Measurements from ENCODE around the gene SLC13A3.

The SLC13A3 gene

DNA sequence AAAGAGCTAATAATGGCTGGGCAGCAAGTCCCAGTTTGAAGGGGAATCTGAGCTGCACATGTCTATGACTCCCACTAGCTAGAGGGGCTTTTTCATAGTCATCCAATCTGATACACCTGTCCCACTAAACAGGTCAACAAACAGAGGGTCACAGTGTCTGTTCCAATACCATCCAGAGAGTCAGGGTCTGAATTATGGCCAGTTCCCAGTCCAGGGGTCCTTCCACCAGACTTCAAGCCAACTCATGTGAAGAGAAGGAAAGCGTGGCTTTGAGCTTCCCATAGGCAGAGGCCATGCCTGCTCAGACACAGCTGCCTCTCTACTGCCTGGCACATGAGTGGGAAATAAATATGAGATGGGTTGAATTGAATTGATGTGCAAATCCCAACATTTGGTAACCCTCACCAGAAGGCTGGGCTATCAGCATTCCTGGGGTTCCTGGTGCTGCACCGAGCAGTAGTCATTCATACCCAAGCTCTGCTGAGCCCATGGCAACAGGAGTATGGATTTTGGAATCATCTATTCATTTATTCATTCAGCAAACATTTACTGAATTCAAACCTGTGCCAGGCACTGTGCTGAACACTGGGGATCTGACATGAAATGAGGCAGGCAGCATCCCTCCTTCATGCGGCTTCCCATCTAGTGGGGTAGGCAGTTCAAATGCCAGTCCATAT is 20.7 kb upstream of the SLC13A3 start:
- Mint-ChIP-seq H3K27me3 (no peaks in the 10 kb centered on the region), H3K4me1 (ENCODE audit: low read depth) (no peaks in the 10 kb centered on the region), H3K9me3 (peaks cover 17% of the 10 kb centered on the region), H3K27ac (no peak overlapping the region), H3K36me3 (ENCODE audit: low read depth) (peaks cover 11% of the 10 kb centered on the region), H3K4me3 (no peak overlapping the region)
- no peak for DNase-seq

DNA sequence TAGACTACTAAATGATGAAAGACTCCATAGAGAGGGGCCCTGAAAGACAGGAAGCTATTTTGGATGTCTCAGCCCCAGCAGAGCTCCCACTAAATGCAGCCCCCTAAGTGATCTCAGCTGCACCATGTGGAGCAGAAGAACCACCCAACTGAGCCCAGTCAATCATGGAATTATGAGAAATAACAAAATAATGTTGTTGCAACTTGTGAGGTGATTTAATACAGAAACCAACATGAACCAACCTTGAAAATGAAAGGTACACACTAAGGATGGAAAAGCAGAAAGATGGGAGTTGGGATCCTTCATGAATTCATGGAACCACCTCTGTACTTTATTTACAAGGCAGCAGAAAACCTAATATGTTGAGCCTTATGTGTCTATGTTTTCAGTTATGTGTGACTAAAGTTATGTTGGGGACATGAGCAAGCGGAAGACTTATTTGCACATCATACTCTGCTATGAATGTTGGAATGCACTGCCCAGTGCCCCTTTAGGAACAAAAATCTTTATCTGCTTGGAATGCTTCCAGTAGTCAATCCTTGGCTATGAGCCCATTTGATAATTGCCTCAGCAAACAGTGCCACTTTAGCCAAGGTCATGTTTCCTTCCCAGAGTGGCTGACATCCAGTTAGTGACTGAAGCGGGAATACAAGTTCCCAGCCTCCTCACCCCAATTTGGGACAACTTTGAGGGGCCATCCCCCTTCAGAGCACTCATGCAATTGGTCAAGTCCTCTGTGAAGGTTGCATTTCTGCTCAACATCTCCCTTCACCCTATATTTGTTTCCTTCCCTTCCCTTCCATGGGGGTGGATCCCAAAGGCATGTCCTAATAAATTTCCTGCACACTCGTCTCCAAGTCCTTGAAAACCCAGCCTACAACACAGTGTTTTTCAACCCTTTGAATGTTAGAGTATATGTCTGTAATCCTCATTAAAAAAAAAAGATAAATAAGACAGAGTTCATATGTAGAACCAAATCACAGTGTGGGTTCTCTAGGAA is 19.6 kb upstream of the SLC13A3 start:
- Mint-ChIP-seq H3K4me1 (ENCODE audit: low read depth) (no peaks in the 10 kb centered on the region), H3K4me3 (no peak overlapping the region), H3K36me3 (ENCODE audit: low read depth) (peaks cover 11% of the 10 kb centered on the region), H3K27ac (no peak overlapping the region), H3K27me3 (no peaks in the 10 kb centered on the region), H3K9me3 (peaks cover 17% of the 10 kb centered on the region)
- DNase-seq: no peak

DNA sequence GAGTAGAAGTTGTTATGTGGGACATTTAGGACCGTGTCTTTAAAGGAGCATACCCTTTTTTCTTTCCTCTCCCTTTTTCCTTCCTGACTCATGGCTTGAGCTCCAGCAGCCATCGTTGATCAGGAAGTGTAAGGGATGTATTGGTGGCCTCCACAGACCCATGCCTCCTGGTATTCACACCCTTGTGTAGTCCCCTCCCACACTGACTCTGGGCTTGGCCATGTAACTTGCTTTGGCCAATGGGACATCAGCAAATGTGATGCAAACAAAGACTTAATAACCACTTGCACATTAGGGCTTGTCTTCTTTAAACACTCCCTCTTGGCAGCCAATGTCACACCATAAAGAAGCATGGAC is 18.9 kb upstream of the SLC13A3 start:
- Mint-ChIP-seq H3K4me3 (no peak overlapping the region), H3K4me1 (ENCODE audit: low read depth) (no peaks in the 10 kb centered on the region), H3K27me3 (no peaks in the 10 kb centered on the region), H3K27ac (no peak overlapping the region), H3K9me3 (peaks cover 17% of the 10 kb centered on the region), H3K36me3 (ENCODE audit: low read depth) (peaks cover 11% of the 10 kb centered on the region)
- no peak for DNase-seq

DNA sequence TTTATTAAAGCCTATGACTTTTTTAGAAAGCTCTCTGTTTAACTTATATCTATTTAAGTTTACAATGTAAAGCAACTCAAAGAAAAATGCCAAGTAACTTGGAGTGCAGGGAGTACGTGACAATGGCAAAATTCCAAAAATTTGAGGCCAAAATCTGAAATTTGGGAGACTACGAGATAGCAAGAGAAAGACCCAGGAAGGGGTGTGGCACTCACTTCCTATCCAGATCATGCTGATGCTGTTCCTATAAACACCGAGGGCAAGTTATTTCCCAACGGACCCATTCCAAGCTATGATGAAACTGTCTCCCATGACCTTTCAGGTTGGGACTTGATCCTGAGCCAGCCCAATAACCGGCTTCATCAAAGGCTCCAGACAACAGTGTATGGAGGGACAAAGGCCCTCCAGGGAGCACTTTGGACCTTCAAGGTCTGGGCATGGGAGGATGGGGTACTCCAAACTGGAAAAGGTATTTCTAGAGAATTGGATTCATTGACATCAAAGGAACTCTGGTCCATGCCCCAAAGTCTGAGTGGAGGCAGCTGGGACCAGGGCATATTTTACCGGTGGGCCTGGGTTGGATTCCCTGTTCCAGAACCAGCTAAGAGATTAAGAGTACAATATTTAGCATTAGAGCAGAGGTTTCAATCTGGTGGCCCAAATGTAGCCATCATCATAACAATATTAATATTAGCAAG is 15.7 kb upstream of the SLC13A3 start:
- DNase-seq: no peak
- peaks cover 11% of the 10 kb centered on the region for H3K36me3 Mint-ChIP-seq (ENCODE audit: low read depth)
- no peak overlapping the region for H3K27ac Mint-ChIP-seq
- H3K4me1 Mint-ChIP-seq (ENCODE audit: low read depth): no peaks in the 10 kb centered on the region
- H3K9me3 Mint-ChIP-seq: peaks cover 17% of the 10 kb centered on the region
- H3K4me3 Mint-ChIP-seq: no peak overlapping the region
- no peaks in the 10 kb centered on the region for H3K27me3 Mint-ChIP-seq

DNA sequence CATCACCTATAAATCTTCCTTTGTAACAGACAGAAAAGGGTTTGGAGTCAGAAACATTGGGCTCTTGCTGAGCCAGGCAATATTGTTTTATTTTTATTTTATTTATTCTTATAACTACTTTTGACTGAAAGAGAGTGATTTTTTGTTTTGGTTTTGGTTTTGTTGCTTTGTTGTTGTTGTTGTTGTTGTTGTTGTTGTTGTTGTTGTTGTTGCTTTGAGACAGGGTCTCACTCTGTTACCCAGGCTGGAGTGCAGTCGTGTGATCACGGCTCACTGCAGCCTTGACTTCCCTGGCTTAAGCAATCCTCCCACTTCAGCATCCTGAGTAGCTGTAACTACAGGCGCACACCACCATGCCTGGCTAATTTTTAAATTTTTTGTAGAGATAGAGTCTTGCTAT is 15.0 kb upstream of the SLC13A3 start:
- no peak overlapping the region for H3K27ac Mint-ChIP-seq
- no peaks in the 10 kb centered on the region for H3K27me3 Mint-ChIP-seq
- DNase-seq: no peak
- H3K36me3 Mint-ChIP-seq (ENCODE audit: low read depth): peaks cover 11% of the 10 kb centered on the region
- H3K4me3 Mint-ChIP-seq: no peak overlapping the region
- no peaks in the 10 kb centered on the region for H3K4me1 Mint-ChIP-seq (ENCODE audit: low read depth)
- peaks cover 15% of the 10 kb centered on the region for H3K9me3 Mint-ChIP-seq

DNA sequence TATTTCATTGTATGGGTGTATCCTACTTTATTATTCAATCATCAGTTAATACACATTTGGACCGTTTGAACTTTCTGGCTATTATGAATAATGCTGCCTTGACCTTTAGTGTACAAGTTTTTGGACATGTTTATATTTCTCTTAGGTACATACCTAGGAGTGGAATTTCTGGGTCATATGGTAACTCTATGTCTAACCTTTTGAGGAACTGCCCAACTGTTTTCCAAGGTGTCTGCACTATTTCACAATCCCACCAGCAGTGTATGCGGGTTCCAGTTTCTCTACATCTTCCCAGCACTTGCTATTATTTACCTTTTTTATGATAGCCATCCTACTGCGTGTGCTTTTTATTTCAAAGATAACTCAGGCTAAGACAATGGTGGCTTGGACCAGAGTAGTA is 14.3 kb upstream of the SLC13A3 start:
- Mint-ChIP-seq H3K27me3 (no peaks in the 10 kb centered on the region), H3K4me3 (no peak overlapping the region), H3K4me1 (ENCODE audit: low read depth) (no peaks in the 10 kb centered on the region), H3K9me3 (peaks cover 17% of the 10 kb centered on the region), H3K27ac (no peak overlapping the region), H3K36me3 (ENCODE audit: low read depth) (peaks cover 7% of the 10 kb centered on the region)
- no peak for DNase-seq

DNA sequence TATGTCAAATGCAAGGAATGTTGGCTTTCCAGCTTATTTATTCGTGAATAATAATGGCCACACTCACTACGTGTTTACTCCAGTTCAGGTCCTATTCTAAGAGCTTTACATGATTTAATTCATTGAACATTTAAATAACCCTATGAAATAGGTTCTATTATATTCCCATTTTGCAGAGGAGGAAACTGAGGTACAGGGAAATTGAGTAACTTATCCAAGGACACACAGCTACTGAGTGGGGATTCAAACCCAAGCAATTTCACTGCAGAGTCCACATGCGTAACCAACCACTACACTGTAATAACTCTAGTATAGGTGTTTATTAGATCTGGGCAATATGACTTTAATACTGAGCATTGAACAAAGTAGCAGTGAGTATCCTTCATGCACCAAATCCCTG is 12.3 kb upstream of the SLC13A3 start:
- no peaks in the 10 kb centered on the region for H3K4me1 Mint-ChIP-seq (ENCODE audit: low read depth)
- H3K9me3 Mint-ChIP-seq: peaks cover 10% of the 10 kb centered on the region
- DNase-seq: no peak
- H3K36me3 Mint-ChIP-seq (ENCODE audit: low read depth): no peaks in the 10 kb centered on the region
- no peaks in the 10 kb centered on the region for H3K27me3 Mint-ChIP-seq
- H3K4me3 Mint-ChIP-seq: no peak overlapping the region
- H3K27ac Mint-ChIP-seq: no peak overlapping the region

DNA sequence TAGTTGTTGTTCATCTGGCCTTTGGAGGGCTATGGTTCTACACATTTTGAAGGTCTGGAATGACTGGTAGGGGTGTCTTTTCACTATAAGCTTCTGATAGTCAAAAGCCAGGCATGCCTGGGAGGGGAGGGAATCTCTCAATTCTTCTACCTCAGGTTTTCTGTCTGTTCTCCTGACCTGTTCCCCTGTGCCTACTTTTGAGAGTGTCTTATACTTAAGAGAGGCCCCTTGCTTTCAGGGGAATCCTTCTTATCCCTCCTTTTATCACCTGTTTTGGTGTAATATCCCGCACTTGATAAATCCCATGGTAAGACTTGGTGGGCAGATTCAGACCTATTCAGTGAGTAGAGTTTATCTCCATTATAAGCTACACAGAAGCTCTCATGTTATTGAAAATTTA is 10.4 kb upstream of the SLC13A3 start:
- H3K27ac Mint-ChIP-seq: no peak overlapping the region
- H3K9me3 Mint-ChIP-seq: peaks cover 10% of the 10 kb centered on the region
- H3K4me1 Mint-ChIP-seq (ENCODE audit: low read depth): no peaks in the 10 kb centered on the region
- H3K4me3 Mint-ChIP-seq: no peak overlapping the region
- H3K36me3 Mint-ChIP-seq (ENCODE audit: low read depth): no peaks in the 10 kb centered on the region
- H3K27me3 Mint-ChIP-seq: peaks cover 3% of the 10 kb centered on the region
- no peak for DNase-seq

DNA sequence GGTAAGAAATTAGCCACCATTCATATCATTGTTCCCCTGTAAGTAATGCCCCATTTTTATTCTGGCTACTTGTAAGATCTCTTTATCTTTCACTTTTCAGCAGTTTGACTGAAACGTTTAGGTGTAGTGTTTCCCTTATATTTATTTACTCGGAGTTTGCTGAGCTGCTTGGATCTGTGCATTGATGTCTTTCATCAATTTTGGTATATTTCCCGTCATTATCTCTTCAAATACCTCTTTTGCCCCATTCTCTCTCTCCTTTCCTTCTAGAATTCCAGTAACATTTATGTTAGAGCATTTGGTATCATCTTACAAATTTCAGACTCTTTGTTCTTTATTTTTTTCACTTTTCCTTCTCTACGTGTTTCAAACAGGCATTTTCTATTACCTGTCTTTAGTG is 9.2 kb upstream of the SLC13A3 start:
- Mint-ChIP-seq H3K4me3 (no peak overlapping the region), H3K4me1 (ENCODE audit: low read depth) (no peaks in the 10 kb centered on the region), H3K27me3 (peaks cover 3% of the 10 kb centered on the region), H3K9me3 (peaks cover 10% of the 10 kb centered on the region), H3K27ac (no peak overlapping the region), H3K36me3 (ENCODE audit: low read depth) (no peaks in the 10 kb centered on the region)
- DNase-seq: no peak

DNA sequence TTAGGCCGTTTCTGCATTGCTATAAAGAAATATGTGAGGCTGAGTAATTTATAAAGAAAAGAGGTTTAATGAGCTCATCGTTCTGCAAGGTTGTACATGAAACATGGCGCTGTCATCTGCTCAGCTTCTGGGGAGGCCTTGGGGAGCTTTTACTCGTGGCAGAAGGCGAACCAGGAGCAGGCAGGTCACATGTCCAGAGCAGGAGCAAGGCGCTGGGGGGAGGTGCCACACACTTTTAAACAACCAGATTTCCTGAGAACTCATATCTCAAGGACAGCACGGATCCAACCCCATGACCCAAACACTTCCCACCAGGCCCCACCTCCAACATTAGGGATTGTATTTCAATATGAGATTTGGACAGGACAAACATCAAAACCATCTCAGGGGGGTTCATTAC is 6.4 kb upstream of the SLC13A3 start:
- Mint-ChIP-seq H3K4me3 (no peak overlapping the region), H3K4me1 (ENCODE audit: low read depth) (no peaks in the 10 kb centered on the region), H3K36me3 (ENCODE audit: low read depth) (no peaks in the 10 kb centered on the region), H3K27me3 (peaks cover 24% of the 10 kb centered on the region), H3K9me3 (peaks cover 10% of the 10 kb centered on the region), H3K27ac (no peak overlapping the region)
- DNase-seq: no peak

DNA sequence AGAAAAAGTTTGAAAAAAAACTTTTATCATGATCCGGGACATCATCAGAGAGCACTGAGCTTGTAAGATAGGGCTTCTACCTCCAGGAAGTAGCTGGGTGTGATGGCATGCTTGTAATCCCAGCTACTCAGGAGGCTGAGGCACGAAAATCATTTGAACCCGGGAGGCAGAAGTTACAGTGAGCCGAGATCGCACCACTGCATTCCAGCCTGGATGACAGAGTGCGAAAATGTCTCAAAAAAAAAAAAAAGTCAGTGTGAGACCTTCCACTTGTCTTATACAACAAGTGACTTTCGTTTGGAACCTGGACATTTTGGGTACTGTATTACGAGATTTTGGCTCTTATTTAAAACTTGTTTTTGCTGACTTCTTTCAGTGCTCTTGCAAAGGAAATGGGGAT is 5.9 kb upstream of the SLC13A3 start:
- no peaks in the 10 kb centered on the region for H3K36me3 Mint-ChIP-seq (ENCODE audit: low read depth)
- DNase-seq: no peak
- H3K4me1 Mint-ChIP-seq (ENCODE audit: low read depth): no peaks in the 10 kb centered on the region
- H3K9me3 Mint-ChIP-seq: peaks cover 10% of the 10 kb centered on the region
- peaks cover 28% of the 10 kb centered on the region for H3K27me3 Mint-ChIP-seq
- H3K27ac Mint-ChIP-seq: no peak overlapping the region
- no peak overlapping the region for H3K4me3 Mint-ChIP-seq

DNA sequence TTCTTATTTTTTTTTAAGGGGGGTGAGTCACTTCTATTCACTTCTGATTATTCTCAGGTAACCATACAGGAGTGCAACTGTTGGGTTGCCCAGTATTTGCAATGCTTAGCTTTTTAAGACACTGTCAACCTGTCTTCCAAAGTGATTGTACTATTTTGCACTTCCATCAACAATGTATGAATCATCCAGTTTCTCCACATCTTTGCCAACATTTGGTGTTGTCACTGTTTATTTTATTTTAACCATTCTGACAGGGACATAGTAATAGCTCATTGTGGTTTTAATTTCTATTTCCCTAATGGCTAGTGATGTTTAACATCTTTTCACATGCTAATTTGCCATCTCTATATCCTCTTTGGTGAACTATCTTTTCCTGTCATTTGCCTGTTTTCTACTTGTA is 1.4 kb upstream of the SLC13A3 start:
- DNase-seq: no peak
- Mint-ChIP-seq H3K36me3 (ENCODE audit: low read depth) (no peaks in the 10 kb centered on the region), H3K9me3 (no peaks in the 10 kb centered on the region), H3K4me3 (no peak overlapping the region), H3K27me3 (peaks cover 51% of the 10 kb centered on the region), H3K27ac (no peak overlapping the region), H3K4me1 (ENCODE audit: low read depth) (no peaks in the 10 kb centered on the region)

DNA sequence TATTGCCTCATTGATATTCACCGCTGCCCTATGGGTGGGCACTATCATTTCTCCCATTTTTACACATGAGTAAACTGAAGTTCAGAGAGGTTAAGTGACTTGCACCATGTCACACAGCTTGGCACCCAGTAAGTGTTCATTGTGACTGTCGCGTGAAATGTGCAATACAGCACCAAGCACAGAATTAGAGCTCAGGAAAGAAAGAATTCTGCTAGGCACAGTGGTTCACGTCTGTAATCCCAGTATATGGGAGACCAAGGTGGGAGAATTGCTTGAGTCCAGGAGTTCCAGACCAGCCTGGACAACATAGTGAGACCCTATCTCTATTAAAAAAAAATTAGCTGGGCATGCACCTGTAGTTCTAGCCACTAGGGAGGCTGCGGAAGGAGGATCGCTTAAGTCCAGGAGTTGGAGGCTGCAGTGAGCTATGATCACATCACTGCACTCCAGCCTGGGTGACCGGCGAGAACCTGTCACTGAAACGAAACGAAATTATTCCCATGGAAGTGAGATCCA is 626 bp downstream of the SLC13A3 start:
- no peak for DNase-seq
- Mint-ChIP-seq H3K36me3 (ENCODE audit: low read depth) (no peaks in the 10 kb centered on the region), H3K27me3 (peaks cover 50% of the 10 kb centered on the region), H3K4me1 (ENCODE audit: low read depth) (no peaks in the 10 kb centered on the region), H3K4me3 (no peak overlapping the region), H3K27ac (no peak overlapping the region), H3K9me3 (no peaks in the 10 kb centered on the region)

DNA sequence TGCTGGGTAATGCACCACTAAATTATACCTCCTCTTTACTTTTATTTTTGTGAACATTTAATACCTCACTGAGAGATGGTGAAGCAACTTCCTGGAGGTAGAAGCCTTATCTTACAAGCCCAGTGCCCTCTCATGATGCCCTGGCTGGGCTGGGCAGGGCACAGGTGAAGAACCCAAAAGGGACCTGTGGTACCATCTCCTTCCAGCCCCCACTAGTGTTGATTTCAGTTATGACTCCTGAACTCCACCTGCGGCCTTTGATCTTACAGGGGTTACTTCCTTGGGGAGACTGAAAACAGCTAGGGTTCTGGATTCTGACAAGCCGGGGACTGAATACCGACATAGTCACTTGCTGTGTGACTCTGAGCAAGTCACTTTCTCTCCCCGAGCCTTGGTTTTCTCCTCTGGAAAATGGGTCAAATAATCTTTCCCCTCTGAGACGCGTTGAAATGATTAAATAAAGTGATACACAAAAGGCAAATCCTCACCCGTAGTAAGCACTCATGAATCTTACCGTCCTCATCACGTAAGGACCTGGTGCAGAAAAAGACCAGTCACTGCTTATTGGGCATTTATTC is 1.2 kb downstream of the SLC13A3 start:
- Mint-ChIP-seq H3K4me3 (no peak overlapping the region), H3K27me3 (peaks cover 50% of the 10 kb centered on the region), H3K36me3 (ENCODE audit: low read depth) (no peaks in the 10 kb centered on the region), H3K27ac (no peak overlapping the region), H3K9me3 (no peaks in the 10 kb centered on the region), H3K4me1 (ENCODE audit: low read depth) (no peaks in the 10 kb centered on the region)
- no peak for DNase-seq
